ENCODE results near the gene ZCWPW2. TPM values are rescaled to one million over a fixed set of nuclear protein-coding genes. Genes with fewer than 3 reads are reported as not detected.
A peak's percentile ranks its signal among the peaks of the same experiment; 100 is the strongest.

Gene ZCWPW2
- total RNA-seq, 1 experiment from 2014 or later, result 0.97 TPM

DNA sequence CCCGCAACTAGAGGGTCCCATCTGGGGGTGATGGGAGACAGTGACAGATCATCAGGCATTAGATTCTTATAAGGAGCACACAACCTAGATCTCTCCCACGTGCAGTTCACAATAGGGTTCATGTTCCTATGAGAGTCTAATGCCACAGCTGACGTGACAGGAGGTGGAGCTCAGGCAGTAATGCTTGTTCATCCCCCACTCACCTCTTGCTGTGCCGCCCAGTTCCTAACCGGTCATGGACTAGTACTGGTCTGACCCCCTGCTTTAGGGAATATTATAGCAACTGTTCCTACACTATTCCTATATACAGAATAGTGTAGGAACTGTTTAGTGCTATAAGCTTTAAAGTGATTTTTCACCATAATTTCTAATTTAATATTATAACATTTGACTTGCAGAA is 128.2 kb downstream of the ZCWPW2 start:
- Histone ChIP-seq H3K27ac (no peak overlapping the region), H3K4me1 (no peaks in the 10 kb centered on the region), H3K9me3 (replicated peaks) (no peaks in the 10 kb centered on the region), H3K36me3 (no peaks in the 10 kb centered on the region), H3K27me3 (no peaks in the 10 kb centered on the region), H3K4me3 (no peak overlapping the region)
- peak; percentile 3 to 9 for DNase-seq

DNA sequence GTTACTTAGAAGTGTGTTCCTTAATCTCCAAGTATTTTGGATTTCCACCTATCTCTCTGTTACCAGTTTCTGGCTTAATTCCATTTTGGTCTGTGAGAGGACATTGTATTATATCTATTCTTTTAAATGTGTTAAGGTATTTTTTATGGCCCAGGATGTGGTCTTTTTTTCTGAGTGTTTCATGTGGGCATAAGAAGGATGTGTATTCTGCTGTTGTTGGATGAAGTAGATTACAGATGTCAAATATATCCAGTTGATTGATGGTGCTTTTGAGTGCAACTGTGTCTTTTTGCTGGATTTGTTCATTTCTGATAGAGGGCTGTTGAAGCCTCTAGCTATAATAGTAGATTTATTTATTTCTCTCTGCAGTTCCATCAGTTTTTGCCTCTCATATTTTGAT is 136.6 kb downstream of the ZCWPW2 start:
- Histone ChIP-seq H3K27me3 (no peaks in the 10 kb centered on the region), H3K4me3 (no peak overlapping the region), H3K27ac (no peak overlapping the region), H3K36me3 (no peaks in the 10 kb centered on the region), H3K9me3 (replicated peaks) (peaks cover 7% of the 10 kb centered on the region; the same call in 1 of the 2 replicates), H3K4me1 (no peaks in the 10 kb centered on the region)
- no peak for DNase-seq

GRCh38 chr3:28495301-28495700 is 146.8 kb downstream of the ZCWPW2 start:
- no peak overlapping the region for H3K4me3 ChIP-seq
- no peaks in the 10 kb centered on the region; the same call in 1 of the 2 replicates for H3K9me3 ChIP-seq (replicated peaks)
- no peak for DNase-seq
- no peak overlapping the region for H3K27ac ChIP-seq
- no peaks in the 10 kb centered on the region for H3K4me1 ChIP-seq
- no peaks in the 10 kb centered on the region for H3K36me3 ChIP-seq
- H3K27me3 ChIP-seq, result no peaks in the 10 kb centered on the region

DNA sequence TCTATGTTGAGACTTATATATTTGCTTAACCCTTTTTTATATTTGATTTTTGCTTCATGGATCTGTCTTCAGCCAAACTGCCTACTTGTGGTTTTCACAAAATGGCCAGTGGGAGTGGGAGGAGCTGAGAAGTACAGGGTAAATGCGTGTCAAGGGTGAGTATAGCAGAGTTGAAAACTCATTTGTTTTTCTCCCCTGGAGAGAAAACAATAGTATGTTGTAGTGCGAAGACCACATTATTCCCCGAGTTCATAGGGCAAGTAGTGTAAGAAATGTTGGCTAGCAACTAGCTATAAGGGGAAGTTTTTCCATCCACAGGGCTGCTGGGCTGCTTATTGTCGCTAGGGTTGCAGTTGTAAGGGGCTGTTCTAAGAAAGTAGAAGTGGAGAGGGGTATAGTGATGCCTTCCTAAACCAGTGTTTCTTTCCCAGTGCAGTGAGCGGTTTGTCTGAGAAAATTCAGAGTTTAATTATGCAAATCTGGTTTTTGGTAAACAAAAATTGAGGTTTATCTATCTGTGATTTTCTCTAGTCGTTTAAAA is 153.9 kb downstream of the ZCWPW2 start:
- no peaks in the 10 kb centered on the region for H3K36me3 ChIP-seq
- H3K9me3 ChIP-seq (replicated peaks), result no peaks in the 10 kb centered on the region
- peak in 1 of 2 experiments; percentile 4 for DNase-seq
- peaks cover 3% of the 10 kb centered on the region; the same call in 1 of the 2 replicates for H3K4me1 ChIP-seq
- no peak overlapping the region for H3K4me3 ChIP-seq
- no peak overlapping the region for H3K27ac ChIP-seq
- no peaks in the 10 kb centered on the region for H3K27me3 ChIP-seq

GRCh38 chr3:28504976-28505375 is 156.5 kb downstream of the ZCWPW2 start:
- DNase-seq, result no peak
- H3K27ac ChIP-seq, result no peak overlapping the region

GRCh38 chr3:28521663-28522062 is 173.1 kb downstream of the ZCWPW2 start:
- peak in 1 of 2 experiments; percentile 23 for DNase-seq
- H3K27me3 ChIP-seq, result no peaks in the 10 kb centered on the region
- H3K36me3 ChIP-seq, result no peaks in the 10 kb centered on the region
- H3K4me1 ChIP-seq, result no peaks in the 10 kb centered on the region
- no peak overlapping the region for H3K4me3 ChIP-seq
- no peaks in the 10 kb centered on the region for H3K9me3 ChIP-seq (replicated peaks)
- no peak overlapping the region for H3K27ac ChIP-seq

More at GRCh38 chr3:28504976-28505375, 156.5 kb downstream of the ZCWPW2 start:
- Histone ChIP-seq H3K4me1 (peaks cover 3% of the 10 kb centered on the region; the same call in 1 of the 2 replicates), H3K4me3 (no peak overlapping the region), H3K9me3 (replicated peaks) (no peaks in the 10 kb centered on the region), H3K36me3 (no peaks in the 10 kb centered on the region), H3K27me3 (no peaks in the 10 kb centered on the region)

- Histone ChIP-seq H3K27ac (no peak overlapping the region), H3K27me3 (no peaks in the 10 kb centered on the region), H3K36me3 (no peaks in the 10 kb centered on the region), H3K4me1 (no peaks in the 10 kb centered on the region), H3K4me3 (no peak overlapping the region), H3K9me3 (replicated peaks) (peaks cover 12% of the 10 kb centered on the region)
- DNase-seq, result no peak
These were observed 193.8 kb downstream of the ZCWPW2 start for GRCh38 chr3:28542351-28542750.

DNA sequence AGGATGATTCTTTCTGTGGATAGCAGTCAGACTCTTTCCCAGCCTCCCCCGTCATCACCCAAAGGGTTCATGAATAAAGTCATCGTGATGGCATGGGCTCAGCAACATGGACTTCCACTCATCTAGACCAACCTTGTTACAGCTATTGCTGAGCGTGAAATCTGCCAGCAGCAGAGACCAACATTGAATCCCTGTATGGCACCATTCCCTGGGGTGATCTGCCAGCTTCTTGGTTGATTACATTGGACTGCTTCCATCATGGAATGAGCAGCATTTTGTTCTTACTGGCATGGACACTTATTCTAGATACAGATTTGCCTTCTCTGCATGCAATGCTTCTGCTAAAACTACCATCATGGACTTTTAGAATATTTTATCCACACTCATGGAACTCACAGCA is 195.7 kb downstream of the ZCWPW2 start:
- Histone ChIP-seq H3K9me3 (replicated peaks) (peaks cover 12% of the 10 kb centered on the region), H3K27ac (no peak overlapping the region), H3K36me3 (no peaks in the 10 kb centered on the region), H3K27me3 (no peaks in the 10 kb centered on the region), H3K4me3 (no peak overlapping the region), H3K4me1 (no peaks in the 10 kb centered on the region)
- DNase-seq, result no peak

- Histone ChIP-seq H3K4me3 (no peak overlapping the region), H3K4me1 (no peaks in the 10 kb centered on the region), H3K27ac (no peak overlapping the region), H3K27me3 (no peaks in the 10 kb centered on the region), H3K9me3 (replicated peaks) (peaks cover 12% of the 10 kb centered on the region), H3K36me3 (no peaks in the 10 kb centered on the region)
- DNase-seq, result no peak
These were observed 196.3 kb downstream of the ZCWPW2 start for GRCh38 chr3:28544831-28545230.

DNA sequence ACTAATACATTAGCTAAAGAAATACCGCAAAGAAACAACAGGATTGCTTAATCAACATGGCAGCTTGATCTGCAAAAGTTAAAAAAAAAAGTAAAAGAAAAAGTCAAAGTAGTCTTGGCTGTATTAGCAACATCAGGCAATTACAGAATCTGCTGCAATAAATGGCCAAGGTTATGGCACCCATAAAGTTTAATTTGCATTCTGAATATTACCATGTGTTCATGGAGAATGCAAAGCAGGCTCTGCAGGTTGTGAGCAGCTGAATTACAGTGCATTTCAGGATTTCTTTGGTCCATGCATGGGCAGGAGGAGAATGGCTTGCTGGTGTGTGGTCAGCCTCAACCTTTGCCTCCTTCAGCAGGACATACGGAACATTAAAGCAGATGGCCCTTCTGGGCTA is 199.2 kb downstream of the ZCWPW2 start:
- no peak for DNase-seq
- H3K4me3 ChIP-seq, result no peak overlapping the region
- no peaks in the 10 kb centered on the region for H3K9me3 ChIP-seq (replicated peaks)
- no peaks in the 10 kb centered on the region for H3K36me3 ChIP-seq
- H3K4me1 ChIP-seq, result no peaks in the 10 kb centered on the region
- H3K27ac ChIP-seq, result no peak overlapping the region
- no peaks in the 10 kb centered on the region for H3K27me3 ChIP-seq

DNA sequence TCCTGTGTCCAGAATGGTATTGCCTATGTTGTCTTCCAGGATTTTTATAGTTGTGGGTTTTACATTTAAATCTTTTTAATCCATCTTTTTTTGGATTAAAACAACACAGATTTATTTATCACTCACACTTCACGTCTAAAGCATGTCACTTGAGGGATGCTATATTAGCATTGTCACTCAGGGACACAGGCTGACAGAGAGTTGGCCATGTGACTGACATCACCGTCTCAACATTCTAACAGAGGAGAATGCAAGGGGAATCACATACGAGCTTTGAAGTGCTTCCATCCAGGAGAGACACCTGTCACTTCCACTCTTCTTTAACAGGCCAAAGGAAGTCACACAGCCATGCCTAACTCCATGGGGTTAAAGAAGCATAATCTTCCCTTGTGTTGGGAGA is 204.7 kb downstream of the ZCWPW2 start:
- no peaks in the 10 kb centered on the region for H3K4me1 ChIP-seq
- no peaks in the 10 kb centered on the region for H3K36me3 ChIP-seq
- no peaks in the 10 kb centered on the region for H3K27me3 ChIP-seq
- no peak overlapping the region for H3K27ac ChIP-seq
- DNase-seq, result peak in 1 of 2 experiments; percentile 3
- no peaks in the 10 kb centered on the region; the same call in 1 of the 2 replicates for H3K9me3 ChIP-seq (replicated peaks)
- H3K4me3 ChIP-seq, result no peak overlapping the region

DNA sequence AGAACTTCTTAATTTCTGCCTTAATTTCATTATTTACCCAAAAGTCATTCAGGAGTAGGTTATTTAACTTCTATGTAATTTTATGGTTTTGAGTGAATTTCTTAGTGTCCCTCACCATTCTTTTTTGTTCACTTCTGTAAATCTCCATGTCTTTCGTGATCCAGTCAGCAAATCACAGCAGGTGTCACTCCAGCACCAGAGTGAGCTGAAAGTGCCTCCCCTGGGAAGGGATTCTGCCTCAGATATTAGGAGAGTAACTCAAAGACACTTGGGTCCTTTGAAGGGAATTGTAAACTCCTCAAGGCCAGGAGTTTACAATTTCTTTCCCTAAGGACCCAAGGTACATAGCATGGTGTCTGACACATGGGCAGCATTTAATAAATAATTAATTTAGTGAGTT is 207.7 kb downstream of the ZCWPW2 start:
- no peaks in the 10 kb centered on the region for H3K4me1 ChIP-seq
- H3K27ac ChIP-seq, result no peak overlapping the region
- H3K36me3 ChIP-seq, result no peaks in the 10 kb centered on the region
- no peaks in the 10 kb centered on the region; the same call in 1 of the 2 replicates for H3K9me3 ChIP-seq (replicated peaks)
- no peak for DNase-seq
- no peak overlapping the region for H3K4me3 ChIP-seq
- H3K27me3 ChIP-seq, result no peaks in the 10 kb centered on the region

DNA sequence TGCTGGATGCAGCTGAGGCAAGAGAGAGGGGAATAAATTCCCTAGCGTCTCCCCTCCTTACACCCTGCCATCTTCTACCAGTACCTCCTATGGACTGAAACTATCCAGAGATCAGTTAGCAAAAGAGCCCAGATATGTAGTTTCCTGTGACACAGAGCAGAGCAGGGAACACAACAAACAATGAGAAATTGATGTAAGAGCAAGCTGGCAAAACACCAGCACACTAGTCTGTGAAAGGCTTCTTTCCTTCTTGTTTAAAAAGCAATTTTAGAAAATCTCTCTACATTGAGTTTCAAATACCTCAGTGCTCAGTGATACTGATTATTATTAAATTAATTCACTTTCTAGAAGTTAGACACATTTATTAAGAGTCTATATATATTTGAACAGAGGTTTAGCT is 215.7 kb downstream of the ZCWPW2 start:
- no peaks in the 10 kb centered on the region for H3K4me1 ChIP-seq
- H3K27me3 ChIP-seq, result no peaks in the 10 kb centered on the region
- no peak overlapping the region for H3K27ac ChIP-seq
- DNase-seq, result no peak
- no peak overlapping the region for H3K4me3 ChIP-seq
- no peaks in the 10 kb centered on the region for H3K9me3 ChIP-seq (replicated peaks)
- H3K36me3 ChIP-seq, result no peaks in the 10 kb centered on the region

GRCh38 chr3:28569357-28569756 is 220.8 kb downstream of the ZCWPW2 start:
- no peak overlapping the region for H3K4me3 ChIP-seq
- no peak for DNase-seq

GRCh38 chr3:28574036-28574435 is 225.5 kb downstream of the ZCWPW2 start:
- Histone ChIP-seq H3K4me1 (no peaks in the 10 kb centered on the region), H3K4me3 (no peak overlapping the region), H3K27ac (no peak overlapping the region), H3K9me3 (replicated peaks) (no peaks in the 10 kb centered on the region), H3K36me3 (no peaks in the 10 kb centered on the region), H3K27me3 (no peaks in the 10 kb centered on the region)
- no peak for DNase-seq

More at GRCh38 chr3:28569357-28569756, 220.8 kb downstream of the ZCWPW2 start:
- Histone ChIP-seq H3K36me3 (no peaks in the 10 kb centered on the region), H3K4me1 (no peaks in the 10 kb centered on the region), H3K27ac (no peak overlapping the region), H3K27me3 (no peaks in the 10 kb centered on the region), H3K9me3 (replicated peaks) (no peaks in the 10 kb centered on the region)

DNA sequence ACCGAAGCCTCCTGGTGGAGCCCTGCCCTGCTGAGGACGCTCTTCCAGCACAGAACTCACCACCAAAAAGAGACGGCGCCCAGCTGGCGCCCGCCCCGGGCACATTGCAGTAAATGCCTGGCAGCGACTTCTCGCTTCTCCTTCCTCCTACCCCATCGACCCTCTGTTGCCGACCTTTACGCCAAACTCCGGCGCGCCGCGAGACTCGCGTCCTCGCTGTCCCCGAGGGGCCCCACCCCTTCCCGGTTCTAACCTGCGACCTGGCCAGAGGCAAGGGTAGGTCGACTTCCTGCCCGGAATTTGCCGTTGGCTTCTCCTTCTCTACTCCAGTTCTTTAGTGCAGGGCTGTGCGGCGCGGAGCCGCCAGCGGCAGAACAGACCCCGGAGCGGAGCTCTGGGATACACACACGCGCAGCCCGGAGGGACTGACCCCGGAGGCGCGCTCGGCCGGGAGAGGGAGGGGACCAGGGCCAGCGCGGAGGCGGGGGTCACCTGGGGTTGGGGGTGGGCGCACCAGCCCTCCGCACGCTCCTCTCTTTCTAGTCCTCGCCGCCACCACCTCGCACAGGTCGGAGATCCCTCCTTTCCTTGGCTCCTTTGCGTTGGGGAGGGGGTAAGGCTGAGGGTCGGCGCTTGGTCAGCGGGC is 226.7 kb downstream of the ZCWPW2 start:
- peak; percentile 52 to 63 for DNase-seq
- Histone ChIP-seq H3K27me3 (no peaks in the 10 kb centered on the region), H3K27ac (peak overlapping the region; percentile 65), H3K9me3 (replicated peaks) (no peaks in the 10 kb centered on the region), H3K36me3 (no peaks in the 10 kb centered on the region), H3K4me3 (peak overlapping the region; percentile 69), H3K4me1 (no peaks in the 10 kb centered on the region)

Measured in SJCRH30 (cell line).